AG10803 (cell line): Measurements from ENCODE around the gene FEN1.

Experiments used
- DNase-seq: peaks from one replicate; pipeline ENCODE4 v3.0.0; 2010; ENCODE audit warnings: low read depth
- H3K4me3 ChIP-seq: 2 replicates; pipeline ENCODE4 v1.5.1; 2011; ENCODE audit warnings: mild to moderate bottlenecking, low read length, control low read depth
- CTCF ChIP-seq: conservative IDR thresholded peaks from 2 replicates; pipeline ENCODE4 v1.5.1; 2011; ENCODE audit warnings: mild to moderate bottlenecking, low read length, control low read depth, inconsistent platforms

Gene FEN1

GRCh38 chr11:61771985-61772455, 20.7 kb upstream of the FEN1 start:
- DNase-seq: no peak
- H3K4me3 ChIP-seq: no peak overlapping the region
- TF ChIP-seq CTCF: no peak

GRCh38 chr11:61773356-61773755, 19.4 kb upstream of the FEN1 start:
- no peak for DNase-seq
- no peak overlapping the region for H3K4me3 ChIP-seq

GRCh38 chr11:61773809-61774208, 18.9 kb upstream of the FEN1 start:
- TF ChIP-seq CTCF: no peak
- no peak overlapping the region for H3K4me3 ChIP-seq
- no peak for DNase-seq

More at GRCh38 chr11:61773356-61773755, 19.4 kb upstream of the FEN1 start:
- TF ChIP-seq CTCF: no peak

GRCh38 chr11:61774411-61774810, 18.3 kb upstream of the FEN1 start:
- TF ChIP-seq CTCF: no peak
- H3K4me3 ChIP-seq: no peak overlapping the region
- no peak for DNase-seq

- no peak for TF ChIP-seq CTCF
- H3K4me3 ChIP-seq: no peak overlapping the region
- DNase-seq: no peak
Observed at GRCh38 chr11:61775106-61775505, 17.6 kb upstream of the FEN1 start.

GRCh38 chr11:61775606-61776554, 16.8 kb upstream of the FEN1 start:
- TF ChIP-seq CTCF: no peak
- no peak for DNase-seq
- H3K4me3 ChIP-seq: no peak overlapping the region

GRCh38 chr11:61776561-61777075, 16.1 kb upstream of the FEN1 start:
- peak; percentile 71 for TF ChIP-seq CTCF
- DNase-seq: peak; percentile 61
- no peak overlapping the region for H3K4me3 ChIP-seq
